Measurements from ENCODE around the gene CLIC1.

GRCh38 chr6:31778193-31778592 lies 41.9 kb upstream of the CLIC1 start:
- TF ChIP-seq SP1 (IDR thresholded peaks at IDR 0.05; ENCODE audit: low read depth, low read length) (no peak), RFX5 (IDR thresholded peaks at IDR 0.05; ENCODE audit: low read depth, low read length) (no peak), EP300 (IDR thresholded peaks at IDR 0.05; ENCODE audit: borderline replicate concordance in 1 of 2, control insufficient read depth in 1 of 2, low read depth in 2 of 2, low read length in 2 of 2) (no peak), POLR2A (IDR thresholded peaks at IDR 0.05; ENCODE audit: low read depth, low read length) (no peak), TCF12 (IDR thresholded peaks at IDR 0.05; ENCODE audit: low read depth, low read length) (no peak), RAD21 (IDR thresholded peaks at IDR 0.05; ENCODE audit: insufficient read depth, low read depth, low read length) (no peak), MYC (IDR thresholded peaks at IDR 0.05; ENCODE audit: insufficient read depth, insufficient read length, insufficient replicate concordance, low read length, severe bottlenecking) (no peak), TCF7 (IDR thresholded peaks at IDR 0.05; ENCODE audit: borderline replicate concordance) (no peak), E4F1 (IDR thresholded peaks at IDR 0.05; ENCODE audit: borderline replicate concordance, partially characterized antibody) (no peak)
- TF ChIP-seq, protein P1, sequence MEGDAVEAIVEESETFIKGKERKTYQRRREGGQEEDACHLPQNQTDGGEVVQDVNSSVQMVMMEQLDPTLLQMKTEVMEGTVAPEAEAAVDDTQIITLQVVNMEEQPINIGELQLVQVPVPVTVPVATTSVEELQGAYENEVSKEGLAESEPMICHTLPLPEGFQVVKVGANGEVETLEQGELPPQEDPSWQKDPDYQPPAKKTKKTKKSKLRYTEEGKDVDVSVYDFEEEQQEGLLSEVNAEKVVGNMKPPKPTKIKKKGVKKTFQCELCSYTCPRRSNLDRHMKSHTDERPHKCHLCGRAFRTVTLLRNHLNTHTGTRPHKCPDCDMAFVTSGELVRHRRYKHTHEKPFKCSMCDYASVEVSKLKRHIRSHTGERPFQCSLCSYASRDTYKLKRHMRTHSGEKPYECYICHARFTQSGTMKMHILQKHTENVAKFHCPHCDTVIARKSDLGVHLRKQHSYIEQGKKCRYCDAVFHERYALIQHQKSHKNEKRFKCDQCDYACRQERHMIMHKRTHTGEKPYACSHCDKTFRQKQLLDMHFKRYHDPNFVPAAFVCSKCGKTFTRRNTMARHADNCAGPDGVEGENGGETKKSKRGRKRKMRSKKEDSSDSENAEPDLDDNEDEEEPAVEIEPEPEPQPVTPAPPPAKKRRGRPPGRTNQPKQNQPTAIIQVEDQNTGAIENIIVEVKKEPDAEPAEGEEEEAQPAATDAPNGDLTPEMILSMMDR (IDR thresholded peaks at IDR 0.05 in 2 of 3, conservative IDR thresholded peaks at IDR 0.05 in 1 of 3; ENCODE audit: control insufficient read depth in 2 of 3, extremely low read depth in 1 of 3, insufficient read depth in 1 of 3, low read depth in 3 of 3, low read length in 3 of 3) = no peak
- TF ChIP-seq, protein P2, sequence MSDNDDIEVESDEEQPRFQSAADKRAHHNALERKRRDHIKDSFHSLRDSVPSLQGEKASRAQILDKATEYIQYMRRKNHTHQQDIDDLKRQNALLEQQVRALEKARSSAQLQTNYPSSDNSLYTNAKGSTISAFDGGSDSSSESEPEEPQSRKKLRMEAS (IDR thresholded peaks at IDR 0.05; ENCODE audit: low read depth, low read length) = no peak
- TF ChIP-seq, protein P3, sequence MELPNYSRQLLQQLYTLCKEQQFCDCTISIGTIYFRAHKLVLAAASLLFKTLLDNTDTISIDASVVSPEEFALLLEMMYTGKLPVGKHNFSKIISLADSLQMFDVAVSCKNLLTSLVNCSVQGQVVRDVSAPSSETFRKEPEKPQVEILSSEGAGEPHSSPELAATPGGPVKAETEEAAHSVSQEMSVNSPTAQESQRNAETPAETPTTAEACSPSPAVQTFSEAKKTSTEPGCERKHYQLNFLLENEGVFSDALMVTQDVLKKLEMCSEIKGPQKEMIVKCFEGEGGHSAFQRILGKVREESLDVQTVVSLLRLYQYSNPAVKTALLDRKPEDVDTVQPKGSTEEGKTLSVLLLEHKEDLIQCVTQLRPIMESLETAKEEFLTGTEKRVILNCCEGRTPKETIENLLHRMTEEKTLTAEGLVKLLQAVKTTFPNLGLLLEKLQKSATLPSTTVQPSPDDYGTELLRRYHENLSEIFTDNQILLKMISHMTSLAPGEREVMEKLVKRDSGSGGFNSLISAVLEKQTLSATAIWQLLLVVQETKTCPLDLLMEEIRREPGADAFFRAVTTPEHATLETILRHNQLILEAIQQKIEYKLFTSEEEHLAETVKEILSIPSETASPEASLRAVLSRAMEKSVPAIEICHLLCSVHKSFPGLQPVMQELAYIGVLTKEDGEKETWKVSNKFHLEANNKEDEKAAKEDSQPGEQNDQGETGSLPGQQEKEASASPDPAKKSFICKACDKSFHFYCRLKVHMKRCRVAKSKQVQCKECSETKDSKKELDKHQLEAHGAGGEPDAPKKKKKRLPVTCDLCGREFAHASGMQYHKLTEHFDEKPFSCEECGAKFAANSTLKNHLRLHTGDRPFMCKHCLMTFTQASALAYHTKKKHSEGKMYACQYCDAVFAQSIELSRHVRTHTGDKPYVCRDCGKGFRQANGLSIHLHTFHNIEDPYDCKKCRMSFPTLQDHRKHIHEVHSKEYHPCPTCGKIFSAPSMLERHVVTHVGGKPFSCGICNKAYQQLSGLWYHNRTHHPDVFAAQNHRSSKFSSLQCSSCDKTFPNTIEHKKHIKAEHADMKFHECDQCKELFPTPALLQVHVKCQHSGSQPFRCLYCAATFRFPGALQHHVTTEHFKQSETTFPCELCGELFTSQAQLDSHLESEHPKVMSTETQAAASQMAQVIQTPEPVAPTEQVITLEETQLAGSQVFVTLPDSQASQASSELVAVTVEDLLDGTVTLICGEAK (IDR thresholded peaks at IDR 0.05; ENCODE audit: borderline replicate concordance) = no peak

Measured in GM12878 (cell line).